Measurements from ENCODE around the gene AURKA.
"Not testable (repeated sequence)": the region's sequence is repeated elsewhere in the genome, so short reads cannot be mapped to it uniquely, and the experiment has no call there.

The AURKA gene

GRCh38 chr20:56391596-56392131 lies 351 bp downstream of the AURKA start:
- DNase-seq (ENCODE audit: low read depth in 2 of 2): no peak

- DNase-seq (ENCODE audit: low read depth in 2 of 2): no peak
Measured at GRCh38 chr20:56391037-56391436, 978 bp downstream of the AURKA start.

GRCh38 chr20:56390396-56390795 lies 1.6 kb downstream of the AURKA start:
- DNase-seq (ENCODE audit: low read depth in 2 of 2): not testable (repeated sequence)

DNA sequence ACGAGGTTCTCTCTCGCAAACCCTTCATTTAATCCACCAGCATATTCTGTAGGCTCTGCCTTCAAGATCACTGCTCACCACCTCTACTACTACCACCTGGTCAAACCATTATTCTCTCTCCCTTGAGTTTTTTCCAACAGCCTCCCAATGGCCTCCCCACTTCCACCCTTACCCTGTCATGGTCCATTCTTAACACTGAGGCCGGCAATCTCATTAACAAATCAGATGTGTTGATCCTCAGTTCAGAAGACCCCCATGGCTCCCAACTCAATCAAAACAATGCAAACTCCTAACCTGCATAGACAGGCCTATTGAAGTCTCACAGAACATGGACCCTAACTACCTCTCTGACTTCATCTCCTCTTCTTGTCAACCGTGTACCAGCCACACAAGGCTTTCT lies 2.2 kb downstream of the AURKA start:
- no peak for DNase-seq (ENCODE audit: low read depth in 2 of 2)

DNA sequence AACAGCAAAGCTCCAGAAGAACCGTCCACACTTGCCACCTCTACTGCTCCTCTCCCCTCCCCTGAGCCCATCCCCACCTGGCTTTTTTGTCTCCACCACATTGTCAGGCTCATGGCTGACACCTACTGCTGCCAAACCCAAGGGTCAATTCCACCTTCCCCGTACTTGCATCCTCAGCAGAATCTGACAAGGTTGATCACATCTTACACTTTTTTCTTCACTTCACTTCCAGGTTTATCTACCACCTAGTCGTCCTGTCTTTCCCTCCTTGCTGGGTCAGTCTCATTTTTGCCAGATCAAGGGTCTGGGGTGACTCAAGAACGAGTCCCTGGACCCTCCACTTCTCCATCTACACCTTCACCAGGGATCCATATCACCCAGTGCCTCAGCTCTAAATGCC lies 3.1 kb downstream of the AURKA start:
- DNase-seq (ENCODE audit: low read depth in 2 of 2): no peak

DNA sequence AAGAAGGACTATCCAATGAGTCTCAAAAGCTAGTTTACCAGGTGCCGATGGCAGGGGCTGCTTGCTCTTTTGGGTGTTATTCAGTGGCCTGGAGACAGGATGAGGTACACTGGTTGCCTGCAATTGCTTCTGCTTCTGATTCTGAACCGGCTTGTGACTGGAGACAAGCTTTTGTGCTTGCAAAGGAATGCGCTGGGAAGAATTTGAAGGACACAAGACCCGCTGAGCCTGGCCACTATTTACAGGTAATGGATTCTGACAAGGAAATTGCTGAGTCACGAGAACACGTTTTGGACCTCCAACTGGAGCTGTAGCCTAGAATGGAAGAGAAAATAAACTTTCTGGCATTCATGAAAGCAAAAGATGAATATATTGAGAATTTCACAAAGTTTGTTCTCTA lies 5.8 kb downstream of the AURKA start:
- DNase-seq (ENCODE audit: low read depth in 2 of 2): no peak

DNA sequence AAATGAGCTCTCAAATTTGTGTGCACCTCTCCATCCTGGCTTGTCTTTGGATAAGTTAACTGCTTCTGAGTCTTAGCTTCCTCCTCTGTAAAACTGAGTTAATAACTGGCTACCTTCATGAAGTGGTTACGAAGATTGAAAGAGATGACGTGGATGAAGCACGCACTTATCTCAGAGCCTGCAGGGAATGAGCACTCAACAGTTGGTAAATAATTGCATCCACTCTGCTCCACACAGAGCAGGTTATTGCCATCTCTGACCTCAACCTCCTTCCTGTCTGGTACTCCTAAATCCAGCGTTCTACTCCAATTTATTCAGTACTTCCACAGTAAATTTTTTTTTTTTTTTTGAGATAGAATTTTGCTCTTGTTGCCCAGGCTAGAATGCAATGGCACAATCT lies 6.9 kb downstream of the AURKA start:
- no peak for DNase-seq (ENCODE audit: low read depth in 2 of 2)

GRCh38 chr20:56383334-56383733 lies 8.7 kb downstream of the AURKA start:
- no peak for DNase-seq (ENCODE audit: low read depth in 2 of 2)

GRCh38 chr20:56382696-56383095 lies 9.3 kb downstream of the AURKA start:
- DNase-seq (ENCODE audit: low read depth in 2 of 2): no peak

- DNase-seq (ENCODE audit: low read depth in 2 of 2): no peak
Measured at GRCh38 chr20:56381501-56381900, 10.5 kb downstream of the AURKA start.

- DNase-seq (ENCODE audit: low read depth in 2 of 2): no peak
Measured at GRCh38 chr20:56380375-56380774, 11.6 kb downstream of the AURKA start.

DNA sequence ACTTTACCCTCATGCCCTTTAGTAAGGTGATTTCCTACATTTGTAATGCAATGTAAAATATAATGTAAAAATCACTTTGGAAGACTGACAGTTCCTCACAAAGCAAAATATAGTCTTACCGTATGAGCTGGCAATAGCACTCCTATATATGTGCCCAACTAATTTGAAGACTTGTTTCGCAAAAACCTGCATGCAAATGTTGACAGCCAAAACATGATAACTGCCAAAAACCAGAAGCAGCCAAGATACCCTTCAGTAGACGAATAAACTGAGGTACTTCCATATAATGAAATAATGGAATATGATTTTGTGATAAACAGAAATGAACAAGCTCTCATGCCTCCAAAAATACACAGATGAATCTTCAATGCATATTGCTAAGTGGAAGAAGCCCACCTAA lies 13.6 kb downstream of the AURKA start:
- no peak for DNase-seq (ENCODE audit: low read depth in 2 of 2)

GRCh38 chr20:56376331-56376730 lies 15.7 kb downstream of the AURKA start:
- no peak for DNase-seq (ENCODE audit: low read depth in 2 of 2)

DNA sequence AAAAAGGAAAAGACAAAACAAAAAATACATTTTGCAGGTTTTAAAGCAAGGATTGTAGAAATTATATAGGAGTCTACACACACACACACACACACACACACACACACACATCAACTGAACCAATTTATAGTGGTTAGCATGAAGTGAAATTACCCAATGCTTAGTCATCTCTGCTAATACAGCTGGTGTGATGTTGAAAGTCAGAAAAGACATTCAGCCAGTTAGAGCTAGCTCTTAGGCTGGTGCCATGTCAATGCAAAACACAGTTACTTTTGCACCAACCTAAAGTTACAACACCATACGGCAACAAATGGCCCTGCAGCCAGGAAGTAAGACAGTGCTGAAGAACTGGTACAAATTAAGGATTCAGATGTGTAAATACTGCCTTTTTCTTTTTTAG lies 18.1 kb downstream of the AURKA start:
- no peak for DNase-seq (ENCODE audit: low read depth in 2 of 2)

- DNase-seq (ENCODE audit: low read depth in 2 of 2): no peak
Measured at GRCh38 chr20:56372850-56373249, 19.2 kb downstream of the AURKA start.

DNA sequence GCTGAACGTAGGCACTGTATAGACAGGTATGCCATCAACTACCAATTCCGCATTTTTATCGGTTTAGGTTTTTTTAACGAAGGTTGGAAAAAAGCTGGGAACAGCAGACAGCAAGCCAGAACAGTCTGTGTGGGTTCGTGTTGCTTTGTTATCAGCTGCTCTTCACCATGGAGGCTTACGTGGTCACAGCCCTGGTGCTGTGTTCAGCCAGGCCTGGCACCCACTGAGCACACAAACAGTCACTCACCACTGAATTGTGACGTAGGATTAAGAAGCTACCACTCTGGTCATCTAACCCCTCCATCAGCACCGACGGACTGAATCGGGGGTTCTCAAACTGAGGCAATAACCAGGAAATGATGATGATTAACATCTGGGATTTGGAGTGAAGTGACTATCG lies 20.0 kb downstream of the AURKA start:
- DNase-seq (ENCODE audit: low read depth in 2 of 2): no peak

GRCh38 chr20:56369179-56369578 lies 22.8 kb downstream of the AURKA start:
- DNase-seq (ENCODE audit: low read depth in 2 of 2): no peak

GRCh38 chr20:56368351-56369134 lies 23.5 kb downstream of the AURKA start:
- DNase-seq (ENCODE audit: low read depth in 2 of 2): no peak

GRCh38 chr20:56363491-56363890 lies 28.5 kb downstream of the AURKA start:
- no peak for DNase-seq (ENCODE audit: low read depth in 2 of 2)

- DNase-seq (ENCODE audit: low read depth in 2 of 2): no peak
Measured at GRCh38 chr20:56362833-56363413, 29.1 kb downstream of the AURKA start.

DNA sequence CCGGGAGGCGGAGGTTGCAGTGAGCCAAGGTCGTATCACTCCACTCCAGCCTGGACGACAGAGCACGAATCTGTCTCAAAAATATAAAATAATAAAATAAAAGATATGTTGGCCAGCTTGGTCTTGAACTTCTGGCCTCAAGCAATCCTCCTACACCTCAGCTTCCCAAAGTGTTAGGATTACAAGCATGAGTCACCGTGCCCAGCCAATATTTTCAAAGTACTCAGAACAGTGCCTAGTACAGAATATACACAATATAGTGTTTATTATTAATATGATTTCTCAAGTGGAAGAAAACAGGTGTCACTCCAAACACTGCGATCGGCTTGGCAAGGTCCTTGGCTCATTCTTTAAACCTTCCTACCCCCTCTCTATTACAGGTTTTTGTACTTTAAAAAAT lies 30.1 kb downstream of the AURKA start:
- DNase-seq (ENCODE audit: low read depth in 2 of 2): no peak

GRCh38 chr20:56360908-56361205 lies 31.2 kb downstream of the AURKA start:
- no peak for DNase-seq (ENCODE audit: low read depth in 2 of 2)

- no peak for DNase-seq (ENCODE audit: low read depth in 2 of 2)
Measured at GRCh38 chr20:56360133-56360907, 31.7 kb downstream of the AURKA start.
